Hematopoietic multipotent progenitor cell treated with erythropoietin and hydrocortisone succinate and interleukin-3 and kit ligand, for 6 days (in vitro differentiated cells): ENCODE data around the gene CRMP1.
A peak's percentile ranks its signal among the peaks of the same experiment; 100 is the strongest.
"Not testable (repeated sequence)": the region's sequence is repeated elsewhere in the genome, so short reads cannot be mapped to it uniquely, and the experiment has no call there.

ENCODE experiments used
- DNase-seq: peaks from one replicate; pipeline ENCODE4 v3.0.0-alpha.2; 2015

CRMP1 gene

DNA sequence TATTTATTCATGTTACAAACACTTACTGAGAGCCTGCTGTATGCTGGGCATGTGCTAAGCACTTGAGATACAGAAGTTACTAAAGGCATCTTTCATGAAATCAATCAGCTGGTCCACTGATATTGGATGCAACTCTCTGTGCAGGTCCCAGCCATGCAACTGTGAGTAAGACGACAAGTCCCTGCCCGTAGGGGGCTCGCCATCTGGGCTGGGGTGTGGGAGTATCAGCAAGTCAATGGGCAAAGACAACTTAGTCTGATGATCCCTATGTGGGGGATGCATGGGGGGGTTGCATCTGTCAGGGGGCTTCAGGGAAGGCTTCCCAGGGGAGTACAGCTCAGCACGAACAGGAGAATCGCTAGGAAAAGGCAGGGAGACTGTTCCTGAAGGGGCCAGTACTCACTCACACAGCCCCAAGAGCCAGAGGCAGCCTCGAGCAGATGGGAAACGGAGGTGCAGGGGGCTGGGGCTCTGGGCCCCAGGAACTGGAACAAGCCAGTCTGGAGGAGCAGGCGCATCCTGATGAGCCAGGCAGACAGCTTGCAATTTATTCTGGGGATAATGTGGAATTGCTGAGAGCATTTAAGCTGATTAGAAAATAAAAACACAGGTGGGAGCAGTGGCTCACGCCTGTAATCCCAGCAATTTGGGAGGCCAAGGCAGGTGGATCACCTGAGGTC lies 40.2 kb downstream of the CRMP1 start:
- no peak for DNase-seq

DNA sequence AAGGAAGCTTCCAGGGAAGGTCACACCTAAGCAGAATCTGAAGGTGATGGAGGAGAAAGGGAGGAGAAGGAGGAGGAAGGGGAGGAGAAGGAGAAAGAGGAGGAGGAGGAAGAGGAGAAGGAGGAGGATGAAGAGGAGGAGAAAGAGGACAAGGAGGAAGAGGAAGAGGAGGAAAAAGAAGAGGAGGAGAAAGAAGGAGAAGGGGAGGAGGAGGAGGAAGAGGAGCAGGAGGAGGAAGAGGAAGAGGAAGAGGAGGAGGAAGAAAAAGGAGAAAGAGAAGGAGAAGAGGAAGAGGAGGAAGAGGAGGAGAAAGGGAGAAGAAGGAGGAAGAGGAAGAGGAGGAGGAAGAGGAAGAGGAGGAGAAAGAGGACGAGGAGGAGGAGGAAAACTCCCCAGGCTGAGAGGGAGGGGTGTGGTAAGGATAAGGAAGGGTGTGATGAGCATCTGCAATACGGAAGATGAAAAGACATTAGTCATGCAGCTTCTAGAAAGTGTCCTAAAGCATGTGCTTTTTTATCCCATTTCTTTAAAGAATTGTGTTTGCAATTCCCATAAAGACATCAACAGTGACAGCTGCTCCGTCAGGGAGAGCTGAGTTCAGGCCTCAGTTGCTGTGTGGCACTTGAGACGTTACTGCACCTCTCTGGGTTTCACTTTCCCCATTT lies 41.1 kb downstream of the CRMP1 start:
- no peak for DNase-seq

DNA sequence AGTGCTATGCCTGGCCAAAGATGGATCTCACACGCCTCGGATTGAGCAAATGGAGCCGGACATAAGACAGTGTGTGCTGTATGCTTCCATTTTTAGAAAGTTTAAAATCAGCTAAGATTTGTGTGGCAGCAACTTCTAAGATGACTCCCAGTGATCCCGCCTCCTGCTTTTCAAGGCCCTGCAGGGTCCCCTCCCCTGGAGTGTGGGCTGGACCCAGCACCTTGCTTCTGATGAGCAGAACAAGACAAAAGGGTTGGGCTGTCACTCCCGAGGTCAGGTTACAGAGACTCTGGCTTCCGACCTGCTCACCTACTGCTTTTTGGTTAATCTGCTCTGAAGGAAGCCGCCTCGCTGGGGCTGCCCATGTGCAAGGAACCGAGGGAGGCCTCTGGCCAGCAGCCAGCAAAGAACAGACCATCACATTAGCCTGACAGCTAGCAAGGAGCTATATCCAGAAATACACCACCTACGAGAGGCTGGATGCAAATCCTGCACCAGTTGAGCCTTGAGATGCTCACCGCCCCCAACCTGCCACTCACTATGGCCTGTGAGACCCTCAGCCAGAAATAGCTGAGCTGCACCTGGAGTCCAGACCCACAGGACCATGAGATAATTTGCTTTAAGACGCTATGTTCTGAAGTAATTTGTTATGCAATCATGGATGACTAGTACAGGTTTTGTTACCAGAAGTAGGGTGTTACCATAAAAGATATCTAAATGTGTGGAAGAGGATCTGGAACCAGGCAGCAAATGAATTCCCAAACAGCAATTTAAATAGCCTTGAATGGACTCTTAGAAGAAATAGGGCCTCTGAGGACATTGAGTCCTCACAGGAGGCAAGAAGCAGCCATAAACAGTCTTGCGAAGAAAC lies 47.6 kb downstream of the CRMP1 start:
- no peak for DNase-seq

DNA sequence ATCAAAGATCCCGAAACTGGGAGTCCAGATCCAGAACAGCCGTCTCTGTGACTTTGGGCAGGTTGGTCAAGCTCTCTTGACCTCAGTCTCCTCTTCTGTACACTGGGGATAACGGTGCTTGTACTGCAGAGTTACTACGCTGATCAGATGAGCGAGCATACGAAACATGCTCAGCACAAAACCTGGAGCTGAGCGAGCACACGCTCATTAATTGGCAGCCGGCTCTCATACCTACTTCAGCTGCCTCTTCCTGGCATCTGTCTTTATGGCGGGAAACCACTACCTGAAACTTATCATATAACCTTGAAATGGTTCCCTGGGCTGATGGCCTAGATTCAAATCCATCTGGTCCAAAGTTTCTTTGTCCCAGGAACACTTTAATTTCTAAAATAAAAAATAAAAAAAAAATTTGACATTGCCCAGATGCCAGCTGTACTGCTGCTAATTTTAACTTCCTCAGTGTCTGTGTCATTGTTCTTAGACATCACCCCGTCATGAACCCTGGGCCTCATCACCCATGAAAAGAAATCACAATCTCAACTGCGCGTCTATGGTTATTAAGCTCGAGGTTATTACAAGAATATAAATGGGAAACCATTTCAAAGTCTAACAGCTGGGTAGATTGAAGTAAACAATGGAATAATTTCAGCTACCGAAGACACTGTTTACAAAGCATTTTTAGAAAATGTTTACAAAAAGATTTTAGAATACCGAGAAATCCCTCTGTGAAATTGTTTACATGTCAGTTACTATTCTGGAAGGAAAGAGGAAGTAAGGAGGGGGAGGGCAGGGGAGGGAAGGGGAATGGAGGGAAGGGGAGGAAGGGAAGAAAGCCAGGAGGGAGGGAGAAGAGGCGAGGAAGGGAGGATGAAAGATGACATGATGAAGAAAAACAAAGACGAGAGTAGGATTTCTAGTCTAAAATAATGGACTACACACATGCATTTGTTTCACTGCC lies 49.0 kb downstream of the CRMP1 start:
- no peak for DNase-seq

DNA sequence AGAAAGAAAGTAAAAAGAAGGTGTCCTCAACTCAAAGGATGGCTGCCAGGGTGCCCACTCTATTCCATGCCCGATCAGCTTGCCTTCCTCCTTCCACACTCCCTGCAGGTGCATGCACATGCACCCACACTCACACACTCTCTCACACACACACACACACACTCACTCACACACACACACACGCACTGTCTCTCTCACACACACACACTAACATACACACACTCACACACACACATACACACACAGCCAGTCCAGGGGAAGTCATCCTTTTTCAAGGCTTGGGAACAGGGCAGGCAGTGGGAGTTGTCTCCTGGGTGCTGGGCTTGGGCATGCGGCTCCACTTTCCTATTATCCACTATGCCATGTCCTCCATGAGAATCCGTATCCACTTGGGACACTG lies 50.4 kb downstream of the CRMP1 start:
- no peak for DNase-seq

DNA sequence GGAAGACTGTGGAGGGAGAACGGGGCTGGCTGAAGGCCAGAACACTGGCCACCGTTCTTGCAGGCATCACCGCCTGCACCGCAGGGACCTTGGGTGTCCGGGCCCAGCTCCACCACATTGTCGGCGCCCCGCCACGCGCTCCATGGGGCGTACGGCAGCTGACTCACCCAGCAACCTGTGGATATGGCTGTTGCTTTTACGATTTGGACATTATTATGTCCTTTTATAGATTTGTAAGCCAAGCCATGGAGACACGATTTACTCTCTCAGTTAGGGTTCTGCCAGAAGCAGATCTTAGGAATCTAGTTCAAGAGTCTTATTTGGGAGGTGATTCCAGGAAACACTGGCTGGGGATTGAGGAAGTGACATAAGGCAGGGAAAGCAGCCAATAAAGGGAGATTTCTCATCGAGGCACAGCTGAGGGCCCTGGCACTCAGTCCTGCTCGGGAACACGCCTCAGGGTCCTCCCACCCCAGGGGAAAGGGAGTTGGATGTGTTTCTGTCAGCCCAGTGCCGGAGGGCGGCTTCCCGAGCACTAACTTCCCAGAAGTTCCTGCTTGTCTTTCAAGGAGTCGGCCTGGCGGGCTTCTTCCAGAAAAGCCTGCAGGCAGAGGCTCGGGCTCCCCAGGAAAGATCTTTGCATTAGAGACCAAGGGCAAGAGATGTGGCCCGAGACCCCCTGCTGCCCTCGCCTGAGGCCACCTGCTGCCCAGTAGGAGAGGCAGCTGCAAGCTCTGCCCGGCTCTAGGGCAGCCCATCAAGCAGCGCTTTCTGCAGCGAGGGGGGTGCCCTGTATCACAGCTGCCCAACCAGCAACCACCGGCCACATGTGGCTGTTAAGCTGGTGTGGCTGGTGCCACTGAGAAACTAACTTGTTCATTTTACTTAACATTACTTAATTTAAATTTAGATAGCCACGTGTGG lies 52.9 kb downstream of the CRMP1 start:
- DNase-seq: no peak

DNA sequence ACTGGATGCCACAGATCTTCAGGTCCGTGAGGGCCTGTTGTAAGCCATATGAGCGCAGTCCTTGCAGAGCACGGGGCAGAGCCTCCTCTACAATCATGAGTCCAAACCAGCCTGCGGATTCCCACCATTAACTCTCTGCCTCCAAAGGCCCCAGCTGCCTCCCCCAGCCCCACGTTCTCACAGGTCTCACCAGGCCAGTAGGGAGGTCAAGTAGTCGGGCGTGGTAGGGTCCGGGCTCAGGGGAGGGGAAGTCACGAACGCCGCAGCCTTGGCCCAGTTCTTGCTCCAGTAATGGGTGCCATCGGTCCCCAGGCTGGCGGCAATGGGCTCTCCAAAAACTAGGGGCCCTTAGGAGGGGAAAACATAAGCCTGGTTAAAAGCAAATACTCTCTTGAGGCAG lies 53.6 kb downstream of the CRMP1 start:
- no peak for DNase-seq

DNA sequence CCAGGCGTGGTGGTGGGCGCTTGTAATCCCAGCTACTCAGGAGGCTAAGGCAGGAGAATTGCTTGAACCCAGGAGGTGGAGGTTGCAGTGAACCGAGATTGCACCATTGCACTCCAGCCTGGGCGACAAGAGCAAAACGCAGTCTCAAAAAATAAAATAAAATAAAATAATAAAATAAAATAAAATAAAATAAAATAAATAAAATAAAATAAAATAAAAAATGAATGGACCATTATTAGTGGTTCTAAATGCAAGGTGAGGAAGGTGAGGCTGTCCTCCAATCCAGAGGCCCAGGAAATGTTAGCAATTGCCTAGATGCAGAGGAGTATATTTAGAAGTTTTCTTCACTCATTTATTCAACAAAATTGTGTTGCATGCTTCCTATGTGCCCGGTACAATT lies 55.4 kb downstream of the CRMP1 start:
- not testable (repeated sequence) for DNase-seq

DNA sequence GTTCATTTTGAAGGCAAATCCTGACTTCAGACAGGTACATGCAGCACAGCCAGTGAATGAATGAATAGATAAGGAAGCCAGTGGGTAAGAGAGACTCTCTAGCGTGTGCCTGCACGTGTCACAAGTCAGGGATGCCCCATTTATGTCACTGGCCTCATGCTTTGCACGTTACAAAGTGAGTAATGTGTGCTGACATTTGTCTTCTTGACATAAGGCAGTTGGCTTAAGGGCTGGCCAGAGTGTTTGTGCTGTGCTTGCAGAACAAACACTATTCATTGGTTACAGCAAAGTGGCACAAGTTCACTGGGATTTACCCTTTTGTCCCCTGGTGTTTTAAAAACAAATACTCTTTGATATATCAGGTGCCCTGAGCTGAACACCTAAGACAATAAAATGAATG lies 55.9 kb downstream of the CRMP1 start:
- no peak for DNase-seq

DNA sequence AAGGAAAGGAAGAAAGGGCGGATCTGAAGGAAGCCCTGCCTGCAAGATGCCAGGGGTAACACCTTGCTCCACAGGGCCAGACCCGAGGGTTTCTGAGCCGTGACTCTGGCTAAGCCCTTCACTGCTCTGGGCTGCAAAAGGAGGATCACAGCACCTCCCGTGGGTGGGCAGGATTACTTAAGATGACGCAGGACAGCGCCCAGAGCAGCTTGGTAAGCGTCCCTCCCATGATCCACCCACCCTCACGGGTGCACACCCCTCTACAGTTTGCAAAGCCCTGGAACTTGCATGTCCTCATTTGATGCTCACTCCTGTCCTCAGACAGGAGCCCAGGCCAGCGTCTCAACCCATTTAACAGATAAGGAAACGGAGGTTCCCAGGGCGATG lies 64.9 kb downstream of the CRMP1 start:
- DNase-seq: no peak

DNA sequence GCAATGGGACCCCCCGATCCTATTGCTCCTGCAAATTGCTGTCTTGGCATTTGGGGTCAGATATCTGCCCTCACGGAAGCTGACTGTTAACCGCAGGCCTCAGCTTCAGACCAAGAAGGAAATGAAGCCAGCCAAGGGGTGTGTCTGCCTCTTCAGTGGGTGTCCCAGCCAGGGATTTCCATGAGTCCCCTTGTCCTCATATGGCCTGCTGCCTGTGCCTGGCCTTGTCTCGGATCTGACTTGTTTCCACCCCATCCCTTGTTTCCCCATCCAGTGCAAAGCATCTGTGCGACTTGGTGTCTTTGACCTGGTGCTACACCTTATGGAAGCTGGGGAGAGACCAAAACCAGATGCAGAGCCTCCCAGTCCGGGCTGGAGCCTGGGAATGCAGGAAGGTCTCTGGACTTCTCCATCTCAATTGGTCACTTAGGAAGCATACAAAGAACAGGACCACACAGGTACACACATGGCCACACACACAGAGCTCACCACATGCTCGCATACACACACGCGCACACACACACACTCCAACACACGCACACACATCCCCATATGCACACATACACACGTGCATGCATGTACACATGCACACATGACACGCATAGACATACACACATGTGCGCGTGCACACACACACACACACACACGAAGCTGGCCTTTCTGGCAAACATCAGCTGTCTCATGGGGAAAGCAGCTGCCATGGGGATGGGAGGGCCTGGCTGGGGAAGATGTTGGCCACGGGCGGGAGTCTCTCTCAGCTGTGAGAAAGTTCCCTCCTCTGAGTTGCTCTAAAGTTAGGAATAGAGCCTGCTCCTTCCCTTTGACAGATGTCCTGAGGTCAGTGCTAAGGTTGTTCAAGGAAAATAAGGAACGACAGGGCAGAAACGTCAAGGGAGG lies 65.5 kb downstream of the CRMP1 start:
- DNase-seq: peak; percentile 87

DNA sequence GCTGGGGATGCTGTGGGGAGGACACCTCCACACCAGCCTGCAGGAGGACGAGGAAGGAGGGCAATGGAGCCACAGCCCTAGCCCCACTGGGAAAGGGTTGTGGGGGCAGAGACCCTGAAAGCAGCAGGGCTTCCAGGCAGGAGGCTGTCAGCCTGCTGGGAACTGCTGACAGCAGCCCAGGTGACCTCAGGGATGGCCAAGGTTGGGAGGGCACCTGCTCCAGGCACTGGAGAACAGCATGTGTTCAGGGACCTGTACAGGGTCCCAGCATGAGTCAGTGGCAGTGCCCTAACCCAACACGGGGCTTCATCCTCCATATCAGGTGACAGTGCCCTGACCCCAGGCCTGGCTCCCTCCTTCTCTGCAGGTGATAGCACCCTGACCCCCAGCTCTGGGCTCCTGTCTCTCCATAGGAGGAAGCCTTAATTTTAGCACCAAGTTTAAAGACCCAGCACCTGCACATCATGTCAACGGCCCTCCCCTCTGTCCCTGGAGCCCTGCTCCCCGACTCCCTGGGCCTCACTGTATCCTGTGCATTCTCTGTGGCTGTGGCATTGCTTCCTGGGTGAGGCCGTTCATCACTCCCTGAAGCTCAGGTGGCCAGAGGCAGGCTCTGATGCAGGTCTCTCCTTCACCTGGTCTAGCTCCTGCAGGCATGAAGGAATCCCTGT lies 66.3 kb downstream of the CRMP1 start:
- DNase-seq: peak; percentile 21

DNA sequence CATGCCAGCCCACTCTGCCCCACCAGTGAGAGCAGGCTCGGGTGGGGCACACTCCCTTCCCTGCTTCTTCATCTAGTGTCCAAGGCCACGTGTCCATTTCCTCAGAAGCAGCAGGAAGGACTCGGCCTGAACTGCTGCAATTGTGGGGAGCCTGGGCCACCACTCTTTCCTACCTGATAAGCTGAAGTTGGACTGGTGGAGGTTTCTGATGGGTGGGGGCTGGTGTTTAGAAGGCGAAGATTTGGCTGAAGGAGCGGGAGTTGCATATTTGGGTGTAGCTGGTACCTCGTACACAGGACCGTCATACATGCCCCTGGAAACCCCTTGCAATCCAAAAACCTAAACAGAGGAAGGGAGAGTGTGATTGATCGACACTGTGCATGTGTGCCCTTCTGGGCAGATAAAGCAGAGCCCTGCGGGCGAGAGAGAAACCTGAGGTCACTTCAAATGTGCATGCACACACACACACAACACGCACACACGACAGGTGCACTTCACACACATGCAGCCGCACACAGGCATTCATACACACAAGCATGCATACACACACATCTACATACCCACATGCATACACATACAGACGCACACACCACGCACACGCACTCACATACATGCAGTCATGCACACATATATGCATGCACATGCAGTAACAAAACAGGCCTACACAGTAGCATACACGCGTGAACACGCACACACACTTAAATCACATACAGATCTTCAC lies 67.4 kb downstream of the CRMP1 start:
- peak; percentile 58 for DNase-seq

DNA sequence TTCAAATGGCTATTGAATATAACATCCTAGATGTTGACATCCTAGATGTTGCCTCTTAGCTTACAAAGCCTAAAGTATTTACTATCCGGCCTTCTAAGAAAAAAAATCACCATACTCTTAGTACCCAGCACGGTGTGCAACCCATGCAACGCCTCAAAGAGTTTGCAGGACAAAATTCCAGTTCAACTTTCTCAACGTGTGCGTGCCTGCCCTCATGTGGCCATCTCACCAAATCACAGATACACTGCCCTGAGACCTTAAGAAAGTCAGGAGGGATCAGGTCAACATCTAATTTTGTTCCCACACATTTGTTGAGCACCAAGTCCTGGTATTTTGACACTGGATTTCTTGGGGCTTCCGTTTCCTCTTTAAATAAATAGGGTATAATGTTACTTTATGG lies 68.3 kb downstream of the CRMP1 start:
- peak; percentile 79 for DNase-seq

DNA sequence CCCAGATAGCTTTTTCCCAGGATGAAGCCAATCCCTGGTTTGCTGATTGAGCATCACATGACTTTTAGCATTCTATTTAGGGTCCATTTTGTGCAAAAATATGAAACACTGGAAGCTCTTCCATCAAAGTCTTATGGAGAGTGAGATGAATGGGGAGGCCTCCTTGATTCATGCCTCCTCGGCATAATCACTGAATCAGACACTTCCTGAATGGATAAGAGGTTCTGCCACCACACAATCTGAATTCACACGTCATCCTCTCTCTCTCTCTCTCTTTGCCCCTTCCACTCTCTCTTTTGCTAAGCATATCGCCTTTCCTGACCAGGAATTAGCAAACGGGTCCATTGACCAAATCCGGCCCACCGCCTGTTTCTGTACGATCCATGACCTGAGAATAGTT lies 68.7 kb downstream of the CRMP1 start:
- DNase-seq: no peak

DNA sequence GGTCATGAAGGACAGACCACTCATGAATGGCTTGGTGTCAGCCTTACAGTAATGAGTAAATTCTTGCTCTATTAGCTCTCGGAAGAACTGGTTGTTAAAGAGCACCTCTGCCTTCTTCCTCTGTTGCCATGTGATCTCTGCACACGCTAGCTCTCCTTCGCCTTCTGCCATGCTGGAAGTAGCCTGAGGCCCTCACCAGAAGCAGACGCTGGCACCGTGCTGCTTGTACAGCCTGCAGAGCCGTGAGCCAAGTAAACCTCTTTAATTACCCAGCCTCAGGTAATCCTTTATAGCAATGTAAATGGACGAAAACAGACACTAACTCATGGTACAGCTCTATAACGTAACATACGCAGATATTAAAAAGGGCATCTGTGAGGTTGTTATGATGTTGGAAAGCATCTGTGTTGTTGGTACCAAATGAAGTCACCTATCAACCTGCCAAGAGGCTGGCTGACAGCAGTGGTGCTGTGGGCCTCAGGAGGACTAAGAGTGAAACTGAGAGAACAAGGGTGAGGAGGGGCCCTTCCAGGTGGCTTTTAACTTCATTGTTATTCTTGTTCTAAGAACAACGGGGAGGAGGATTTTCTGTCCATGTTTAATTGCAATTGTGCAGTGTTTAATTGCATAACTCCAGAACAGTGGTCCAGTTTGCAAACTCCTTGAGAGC lies 69.2 kb downstream of the CRMP1 start:
- no peak for DNase-seq

DNA sequence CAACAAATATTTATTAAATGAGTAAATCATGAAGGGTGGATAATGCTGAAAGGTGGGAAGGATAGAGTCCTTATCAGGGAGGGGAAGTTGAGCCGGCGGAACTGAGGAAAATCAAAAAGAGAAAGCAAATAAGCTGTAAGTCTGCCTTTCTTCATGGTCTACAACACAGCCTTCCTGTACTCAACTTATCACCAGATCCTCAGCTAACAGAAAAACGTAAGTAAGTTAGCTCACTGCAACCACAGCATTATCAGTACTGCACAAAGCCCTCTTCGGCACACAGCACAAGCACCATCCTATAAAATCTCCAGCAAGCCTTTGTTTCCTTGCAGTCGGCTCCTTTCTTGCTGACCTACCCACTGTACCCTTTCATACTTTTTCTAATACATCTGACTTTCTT lies 70.3 kb downstream of the CRMP1 start:
- peak; percentile 92 for DNase-seq

DNA sequence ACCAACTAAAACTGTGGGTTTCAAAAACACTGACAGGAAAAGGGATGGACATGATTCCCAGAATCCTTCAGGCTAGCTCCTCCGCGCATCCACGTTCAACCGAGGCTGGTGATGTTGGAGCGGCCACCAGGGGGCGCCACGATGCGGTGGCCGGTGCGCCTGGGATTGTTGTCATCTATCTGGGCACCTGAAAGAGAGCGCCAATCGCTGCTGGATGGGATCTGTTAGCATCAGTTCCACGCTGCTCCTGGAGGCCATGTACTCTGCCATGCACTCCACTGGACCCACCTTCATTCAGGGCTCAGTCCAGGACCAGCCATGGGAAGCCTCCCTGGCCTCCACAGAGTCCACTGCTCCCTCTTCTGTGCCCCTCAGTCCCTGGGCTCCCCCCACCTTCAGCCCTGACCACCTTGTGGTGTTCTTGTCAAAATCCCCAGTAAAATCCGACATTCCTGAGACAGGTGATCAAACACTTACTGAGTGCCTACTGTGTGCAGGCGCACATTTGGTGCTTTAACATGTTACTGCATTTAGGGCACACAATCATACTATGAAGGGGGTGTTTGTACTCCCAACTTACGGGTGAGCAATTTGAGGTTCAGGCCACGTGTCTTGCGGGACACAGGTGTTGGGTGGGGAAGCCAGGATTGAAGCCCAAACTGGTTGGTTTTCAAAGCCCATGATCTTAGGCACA lies 71.1 kb downstream of the CRMP1 start:
- DNase-seq: no peak
